GM10847 (cell line): ENCODE data around the gene FGF22.
A peak's percentile ranks its signal among the peaks of the same experiment; 100 is the strongest.

Source experiments
- POLR2A ChIP-seq: IDR thresholded peaks from 2 replicates; pipeline ENCODE4 v1.6.1; 2011; ENCODE audit not compliant: insufficient read length; ENCODE audit errors: extremely low read depth

FGF22 gene

GRCh38 chr19:676339-677105, 36.8 kb downstream of the FGF22 start, which contains the start of gene FSTL3:
Gene FSTL3 (plus strand): TSS chr19:676392. CDS start chr19:676424, 32 bp downstream.
- TF ChIP-seq POLR2A = no peak

DNA sequence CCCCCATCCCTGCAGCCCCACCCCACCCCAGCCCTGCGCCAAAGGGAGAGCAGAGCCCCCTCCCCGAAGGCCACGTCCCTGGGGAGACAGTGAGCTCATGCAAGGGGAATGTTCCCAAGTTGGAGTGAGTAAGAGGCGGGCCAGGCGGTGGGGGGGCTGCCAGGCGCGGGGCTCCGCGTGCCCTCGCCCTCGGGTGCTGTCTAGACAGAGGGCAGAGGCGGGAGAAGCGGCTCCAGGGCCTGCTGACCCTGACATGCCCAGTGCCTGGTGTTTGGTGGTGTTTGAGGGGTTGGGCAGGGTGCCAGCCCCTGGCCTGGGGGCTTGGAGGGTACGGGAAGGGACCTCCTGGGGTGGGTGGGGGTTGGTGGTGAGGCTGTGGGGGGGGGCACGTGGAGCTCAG, 37.5 kb downstream of the FGF22 start:
- no peak for TF ChIP-seq POLR2A

GRCh38 chr19:677601-678436, 38.1 kb downstream of the FGF22 start:
- no peak for TF ChIP-seq POLR2A

- TF ChIP-seq POLR2A = no peak
Observed at GRCh38 chr19:678791-679388, 39.2 kb downstream of the FGF22 start.

DNA sequence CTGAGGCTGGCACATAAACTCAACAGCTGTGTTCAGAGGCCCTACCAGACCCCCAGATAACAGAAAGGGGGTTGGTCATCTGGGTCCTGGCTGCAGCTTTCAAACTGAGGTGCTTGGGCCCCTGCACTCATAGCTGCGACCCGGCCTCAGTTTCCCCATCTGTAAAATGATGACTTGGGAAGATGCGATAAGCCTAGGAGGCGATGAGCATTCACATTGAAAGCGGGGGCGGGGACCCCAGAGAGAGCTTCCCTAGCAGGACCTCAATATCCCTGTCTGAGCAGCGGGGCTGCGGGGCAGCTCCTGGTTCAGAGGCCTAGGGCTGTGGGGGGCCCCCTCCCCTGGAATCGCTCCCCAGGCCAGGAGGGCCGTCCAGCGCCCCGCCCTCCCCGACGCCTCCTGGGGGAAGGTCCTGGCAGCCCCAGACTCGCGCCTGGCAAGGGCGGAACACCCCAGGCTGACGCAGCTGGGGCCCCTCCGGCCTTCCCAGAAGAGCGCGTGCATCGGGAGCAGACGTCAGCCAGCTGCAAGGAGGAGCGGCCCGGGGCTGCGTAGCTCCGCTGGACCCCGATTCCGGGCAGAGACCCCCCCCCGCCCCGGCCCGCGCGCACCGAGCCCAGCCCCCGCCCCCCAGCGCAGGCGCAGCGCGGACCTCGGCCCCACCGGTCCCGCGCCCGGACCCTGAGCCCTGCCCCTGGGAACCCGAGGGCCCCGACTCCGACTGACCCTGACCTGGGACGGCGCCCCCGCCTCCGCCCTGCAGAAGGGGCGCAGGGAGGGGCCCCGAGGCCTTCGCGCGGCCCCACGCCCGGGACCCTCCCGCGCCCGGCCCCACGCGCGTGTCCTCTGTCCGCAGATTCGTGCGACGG, 40.0 kb downstream of the FGF22 start:
- no peak for TF ChIP-seq POLR2A

- TF ChIP-seq POLR2A = peak; percentile 63
Observed at GRCh38 chr19:680287-681028, 40.8 kb downstream of the FGF22 start.

- TF ChIP-seq POLR2A = no peak
Observed at GRCh38 chr19:681029-682019, 41.6 kb downstream of the FGF22 start.

GRCh38 chr19:682678-683320, 43.1 kb downstream of the FGF22 start:
- no peak for TF ChIP-seq POLR2A

- no peak for TF ChIP-seq POLR2A
Observed at GRCh38 chr19:685454-685931, 45.8 kb downstream of the FGF22 start.

- TF ChIP-seq POLR2A = no peak
Observed at GRCh38 chr19:686589-687297, 47.1 kb downstream of the FGF22 start.

GRCh38 chr19:687569-688166, 48.0 kb downstream of the FGF22 start:
- no peak for TF ChIP-seq POLR2A
